HG02840 (cell line): ENCODE results near the gene NOC2L.

Experiments
- ATAC-seq: cut with Tn5 transposase; IDR thresholded peaks from one replicate; pipeline ENCODE4 v1.9.1; 2021; ENCODE audit warnings: mild to moderate bottlenecking, moderate library complexity, moderate number of reproducible peaks; ENCODE audit not compliant: unreplicated experiment, low FRiP score

The NOC2L gene

GRCh38 chr1:932776-933602, 26.1 kb downstream of the NOC2L start:
- ATAC-seq = no peak

- ATAC-seq = no peak
These were observed 26.9 kb downstream of the NOC2L start for GRCh38 chr1:932173-932510.

GRCh38 chr1:931380-932172, 27.5 kb downstream of the NOC2L start:
- no peak for ATAC-seq

GRCh38 chr1:930633-931138, 28.4 kb downstream of the NOC2L start:
- ATAC-seq = no peak

GRCh38 chr1:929712-930632, 29.1 kb downstream of the NOC2L start:
- ATAC-seq = no peak

- ATAC-seq = no peak
These were observed 30.0 kb downstream of the NOC2L start for GRCh38 chr1:928825-929661.

- no peak for ATAC-seq
These were observed 31.3 kb downstream of the NOC2L start for GRCh38 chr1:927748-928147.

GRCh38 chr1:927234-927633, 31.8 kb downstream of the NOC2L start:
- ATAC-seq = no peak

- ATAC-seq = no peak
These were observed 33.3 kb downstream of the NOC2L start for GRCh38 chr1:925561-926421.

- no peak for ATAC-seq
These were observed 34.1 kb downstream of the NOC2L start for GRCh38 chr1:924656-925560.

GRCh38 chr1:923991-924655, 34.9 kb downstream of the NOC2L start:
- ATAC-seq = no peak

- no peak for ATAC-seq
These were observed 35.7 kb downstream of the NOC2L start, which contains the start of gene SAMD11 for GRCh38 chr1:923131-923990. Gene SAMD11, plus strand, starts transcription at chr1:923923. Its CDS starts 509 bp downstream, at chr1:924432.

- no peak for ATAC-seq
These were observed 37.8 kb downstream of the NOC2L start for GRCh38 chr1:921011-921837.

- no peak for ATAC-seq
These were observed 38.5 kb downstream of the NOC2L start for GRCh38 chr1:920521-920920.

GRCh38 chr1:920010-920409, 39.0 kb downstream of the NOC2L start:
- ATAC-seq = no peak
